Endodermal cell (in vitro differentiated cells): ENCODE results near the gene VENTX. TPM values are rescaled to one million over a fixed set of nuclear protein-coding genes. Genes with fewer than 3 reads are reported as not detected.

Experiments
- DNase-seq: peaks from one replicate; pipeline ENCODE4 v3.0.0-alpha.2; 2017
- H3K27ac ChIP-seq: 2 replicates; pipeline ENCODE4 v1.5.1; 2013; ENCODE audit warnings: mild to moderate bottlenecking, low read depth, low read length, moderate library complexity
- H3K27me3 ChIP-seq: 2 replicates; pipeline ENCODE4 v1.6.1; 2013; ENCODE audit warnings: mild to moderate bottlenecking, low read length, moderate library complexity; ENCODE audit not compliant: insufficient read depth, control insufficient read depth, poor library complexity, severe bottlenecking
- H3K36me3 ChIP-seq: 2 replicates; pipeline ENCODE4 v1.7.0; 2013; ENCODE audit warnings: mild to moderate bottlenecking, low read length, moderate library complexity; ENCODE audit not compliant: control insufficient read depth, insufficient read depth
- H3K4me1 ChIP-seq: one replicate; pipeline ENCODE4 v1.7.0; 2013; ENCODE audit warnings: low read length; ENCODE audit not compliant: control insufficient read depth, insufficient read depth
- H3K4me3 ChIP-seq: 2 replicates; pipeline ENCODE4 v1.5.1; 2013; ENCODE audit warnings: mild to moderate bottlenecking, low read length, moderate library complexity
- H3K9ac ChIP-seq: 2 replicates; pipeline ENCODE4 v1.6.1; 2013; ENCODE audit warnings: mild to moderate bottlenecking, low read length, moderate library complexity; ENCODE audit not compliant: poor library complexity, severe bottlenecking; ENCODE audit errors: extremely low read depth
- H3K9me3 ChIP-seq: 2 replicates; pipeline ENCODE4 v1.6.1; 2013; ENCODE audit warnings: mild to moderate bottlenecking, low read length, moderate library complexity; ENCODE audit not compliant: control insufficient read depth
- H3K27ac Mint-ChIP-seq: 2 replicates; pipeline ENCODE4 v1.8.0; 2020; ENCODE audit warnings: mixed read lengths
- H3K27me3 Mint-ChIP-seq: 2 replicates; pipeline ENCODE4 v1.8.0; 2021; ENCODE audit warnings: mild to moderate bottlenecking, mixed read lengths; ENCODE audit not compliant: insufficient read depth
- H3K36me3 Mint-ChIP-seq: 2 replicates; pipeline ENCODE4 v1.8.0; 2020; ENCODE audit warnings: low read depth, mixed read lengths
- H3K4me1 Mint-ChIP-seq: 2 replicates; pipeline ENCODE4 v1.8.0; 2020; ENCODE audit warnings: mixed read lengths
- H3K4me3 Mint-ChIP-seq: 2 replicates; pipeline ENCODE4 v1.8.0; 2020; ENCODE audit warnings: mild to moderate bottlenecking, moderate library complexity, mixed read lengths
- H3K9me3 Mint-ChIP-seq: 2 replicates; pipeline ENCODE4 v1.8.0; 2020; ENCODE audit warnings: mild to moderate bottlenecking, mixed read lengths
- WGBS, 2 experiments: methylation state at CpG; one replicate each; pipeline versions ENCODE4 v1.1.5 to v1.1.7; 2013; ENCODE audit warnings: missing lambda C conversion rate in 2 of 2, mixed read lengths in 1 of 2; ENCODE audit not compliant: insufficient coverage in 1 of 2, insufficient read length in 1 of 2; 5-methylcytosine and 5-hydroxymethylcytosine counted together
- total RNA-seq, 2 donors: library from RNA; stranded (reverse); fragmentation: NEBNext Ultra II Directional in 1 of 2; extraction: Animal tissue kit (Norgen Biotek cat#: 25700) in 1 of 2; gene quantifications; 2 replicates in 1 of 2; 3 replicates in 1 of 2; pipeline ENCODE4 v1.2.1, GENCODE V29; 2021
- TF ChIP-seq, protein P1 (sequence below): fragments of 200-600 bp; sonication (generic); conservative IDR thresholded peaks from 2 replicates; pipeline ENCODE4 v1.5.0; 2021; ENCODE audit warnings: antibody characterized with exemption, mild to moderate bottlenecking

VENTX gene
- total RNA-seq, 2 donors from 2014 or later = 5.5 to 14.2 TPM

DNA sequence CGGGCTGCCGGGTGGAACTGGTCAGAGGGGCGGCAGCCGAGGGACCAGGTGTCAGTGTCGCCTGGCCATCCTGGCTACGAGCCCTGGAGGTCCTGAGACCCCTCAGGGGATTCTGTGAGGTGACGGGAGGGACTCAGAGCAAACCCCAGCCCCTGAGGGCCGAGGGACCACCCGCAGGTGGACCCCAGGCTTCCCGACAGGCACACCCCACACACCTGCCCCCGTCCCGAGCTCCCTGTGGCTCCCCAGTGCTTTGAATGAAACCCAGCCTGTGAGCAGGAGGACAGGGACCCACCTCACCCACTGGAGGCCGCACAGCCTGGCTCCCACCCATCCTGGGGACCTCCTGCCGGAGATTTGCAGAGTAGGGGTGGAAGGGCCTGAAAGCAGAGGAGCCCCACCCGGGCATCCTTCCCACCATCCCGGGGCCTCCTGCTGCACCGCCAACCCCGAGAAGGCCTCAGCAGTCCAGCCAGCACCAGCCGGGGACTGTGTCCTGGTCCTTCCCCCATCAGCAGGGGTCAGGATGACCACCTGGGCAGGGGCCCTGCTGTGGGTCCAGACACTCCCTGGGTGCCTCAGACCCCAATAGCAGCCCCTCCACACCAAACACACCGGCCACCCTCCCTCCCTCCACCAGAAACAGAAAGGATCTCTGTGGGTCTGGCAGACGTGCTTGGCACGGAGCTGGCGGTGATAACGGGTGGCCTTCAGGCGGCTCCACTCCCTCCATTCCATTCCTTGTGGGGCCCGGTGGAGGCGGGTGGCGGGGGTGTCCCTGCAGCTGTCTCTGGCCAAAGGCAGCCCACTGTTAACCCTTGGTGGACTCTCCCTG lies 13.9 kb downstream of the VENTX start:
- H3K27me3 ChIP-seq = no peaks in the 10 kb centered on the region
- H3K9me3 Mint-ChIP-seq = no peaks in the 10 kb centered on the region
- H3K4me1 ChIP-seq = no peaks in the 10 kb centered on the region
- no peaks in the 10 kb centered on the region for H3K27me3 Mint-ChIP-seq
- H3K4me1 Mint-ChIP-seq = peaks cover 5% of the 10 kb centered on the region
- WGBS, 2 experiments = 89 to 95% methylated on average over 11 to 28 of the region's 28 CpGs
- no peak overlapping the region for H3K4me3 Mint-ChIP-seq
- no peaks in the 10 kb centered on the region for H3K36me3 ChIP-seq
- H3K4me3 ChIP-seq = no peak overlapping the region
- H3K36me3 Mint-ChIP-seq = no peaks in the 10 kb centered on the region
- TF ChIP-seq, protein P1, sequence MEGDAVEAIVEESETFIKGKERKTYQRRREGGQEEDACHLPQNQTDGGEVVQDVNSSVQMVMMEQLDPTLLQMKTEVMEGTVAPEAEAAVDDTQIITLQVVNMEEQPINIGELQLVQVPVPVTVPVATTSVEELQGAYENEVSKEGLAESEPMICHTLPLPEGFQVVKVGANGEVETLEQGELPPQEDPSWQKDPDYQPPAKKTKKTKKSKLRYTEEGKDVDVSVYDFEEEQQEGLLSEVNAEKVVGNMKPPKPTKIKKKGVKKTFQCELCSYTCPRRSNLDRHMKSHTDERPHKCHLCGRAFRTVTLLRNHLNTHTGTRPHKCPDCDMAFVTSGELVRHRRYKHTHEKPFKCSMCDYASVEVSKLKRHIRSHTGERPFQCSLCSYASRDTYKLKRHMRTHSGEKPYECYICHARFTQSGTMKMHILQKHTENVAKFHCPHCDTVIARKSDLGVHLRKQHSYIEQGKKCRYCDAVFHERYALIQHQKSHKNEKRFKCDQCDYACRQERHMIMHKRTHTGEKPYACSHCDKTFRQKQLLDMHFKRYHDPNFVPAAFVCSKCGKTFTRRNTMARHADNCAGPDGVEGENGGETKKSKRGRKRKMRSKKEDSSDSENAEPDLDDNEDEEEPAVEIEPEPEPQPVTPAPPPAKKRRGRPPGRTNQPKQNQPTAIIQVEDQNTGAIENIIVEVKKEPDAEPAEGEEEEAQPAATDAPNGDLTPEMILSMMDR = no peak
- DNase-seq = no peak
- no peak overlapping the region for H3K27ac Mint-ChIP-seq
- H3K9ac ChIP-seq = no peak overlapping the region
- no peak overlapping the region for H3K27ac ChIP-seq
- no peaks in the 10 kb centered on the region for H3K9me3 ChIP-seq

DNA sequence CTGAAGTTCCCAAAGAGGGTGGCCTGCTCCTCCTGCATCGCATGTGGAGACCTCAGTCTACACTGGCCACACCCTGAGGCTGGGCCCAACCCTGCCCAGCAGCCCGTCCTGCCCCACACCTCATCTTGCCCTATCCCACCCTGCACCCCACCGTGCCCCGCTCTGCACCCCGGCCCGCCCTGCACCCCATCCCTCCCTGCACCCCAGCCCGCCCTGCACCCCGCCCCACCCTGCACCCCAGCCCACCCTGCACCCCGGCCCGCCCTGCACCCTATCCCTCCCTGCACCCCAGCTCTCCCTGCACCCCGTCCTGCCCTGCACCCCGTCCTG lies 14.5 kb downstream of the VENTX start:
- TF ChIP-seq, protein P1 = no peak
- Histone ChIP-seq H3K27me3 (no peaks in the 10 kb centered on the region), H3K4me1 (no peaks in the 10 kb centered on the region), H3K36me3 (no peaks in the 10 kb centered on the region), H3K9ac (no peak overlapping the region), H3K4me3 (no peak overlapping the region), H3K9me3 (no peaks in the 10 kb centered on the region), H3K27ac (no peak overlapping the region)
- no peak for DNase-seq
- WGBS, 2 experiments = 85 to 100% methylated on average over 1 to 6 of the region's 12 CpGs
- Mint-ChIP-seq H3K4me3 (no peak overlapping the region), H3K27me3 (no peaks in the 10 kb centered on the region), H3K9me3 (no peaks in the 10 kb centered on the region), H3K4me1 (peaks cover 4% of the 10 kb centered on the region), H3K36me3 (no peaks in the 10 kb centered on the region), H3K27ac (no peak overlapping the region)

DNA sequence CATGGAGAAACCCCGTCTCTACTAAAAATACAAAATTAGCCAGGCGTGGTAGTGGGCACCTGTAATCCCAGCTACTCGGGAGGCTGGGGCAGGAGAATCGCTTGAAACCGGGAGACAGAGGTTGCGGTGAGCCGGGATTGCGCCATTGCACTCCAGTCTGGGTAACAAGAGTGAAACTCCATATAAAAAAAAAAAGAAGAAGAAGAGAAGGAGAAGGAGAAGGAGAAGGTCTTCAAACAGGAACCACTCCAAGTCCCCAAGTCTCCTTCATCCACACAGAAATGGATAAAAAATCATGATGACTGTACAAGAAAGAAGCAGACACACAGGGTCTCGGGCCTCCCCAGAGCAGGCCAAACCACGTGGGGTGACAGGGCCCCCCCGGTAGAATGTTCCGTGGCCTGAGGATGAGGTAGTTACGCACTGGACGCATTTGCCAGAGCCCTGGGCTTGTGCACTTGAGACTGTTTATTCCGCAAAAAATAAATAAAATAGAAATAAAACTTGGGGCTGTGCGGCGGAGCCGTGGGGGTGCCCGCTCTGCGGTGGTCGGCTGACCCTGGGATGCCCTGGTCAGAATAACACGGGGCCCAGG lies 15.8 kb downstream of the VENTX start:
- no peak for DNase-seq
- H3K4me3 Mint-ChIP-seq = no peak overlapping the region
- H3K4me1 Mint-ChIP-seq = peaks cover 7% of the 10 kb centered on the region
- 90 to 94% methylated on average over 19 to 20 of the region's 22 CpGs for WGBS, 2 experiments
- H3K36me3 Mint-ChIP-seq = no peaks in the 10 kb centered on the region
- no peak overlapping the region for H3K27ac Mint-ChIP-seq
- H3K27ac ChIP-seq = no peak overlapping the region
- no peak overlapping the region for H3K4me3 ChIP-seq
- no peaks in the 10 kb centered on the region for H3K36me3 ChIP-seq
- no peaks in the 10 kb centered on the region for H3K9me3 ChIP-seq
- no peak overlapping the region for H3K9ac ChIP-seq
- H3K27me3 ChIP-seq = no peaks in the 10 kb centered on the region
- H3K9me3 Mint-ChIP-seq = no peaks in the 10 kb centered on the region
- no peaks in the 10 kb centered on the region for H3K4me1 ChIP-seq
- H3K27me3 Mint-ChIP-seq = peaks cover 3% of the 10 kb centered on the region
- TF ChIP-seq, protein P1 = no peak
